GM12878 (cell line): ENCODE measurements around the gene FUS. TPM values are rescaled to one million over a fixed set of nuclear protein-coding genes. Genes with fewer than 3 reads are reported as not detected.
"Not testable (repeated sequence)": the region's sequence is repeated elsewhere in the genome, so short reads cannot be mapped to it uniquely, and the experiment has no call there.

ENCODE experiments used
- ATAC-seq: fragments of 200-7000 bp; cut with Tn5 transposase; 3 replicates; pipeline ENCODE4 v1.9.1; 2020; ENCODE audit warnings: mild to moderate bottlenecking, moderate library complexity
- BruUV-seq: library from RNA; stranded (reverse); fragments of 400-500 nt; replicated peaks from 2 replicates; lab custom pipeline; 2021; lab: Mats Ljungman, UMichigan
- CTCF ChIA-PET: fragments of 300-600 bp; sonication (Branson Sonifier 250); formaldehyde crosslinking; extraction: SDS; loops from one replicate; lab custom pipeline; 2021; ENCODE audit warnings: inconsistent platforms; lab: Yijun Ruan, JAX
- POLR2A ChIA-PET: fragments of 350-600 bp; formaldehyde crosslinking; extraction: SDS; loops from one replicate; lab custom pipeline; 2021; ENCODE audit warnings: inconsistent platforms; lab: Charles Lee
- RAD21 ChIA-PET: fragments of 300-600 bp; sonication (Branson Sonifier 250); formaldehyde crosslinking; loops from one replicate; lab custom pipeline; 2023; ENCODE audit warnings: antibody characterized with exemption; ENCODE audit not compliant: unreplicated experiment; lab: Charles Lee
- SMC1A ChIA-PET: fragments of 300-600 bp; sonication (Branson Sonifier 250); formaldehyde crosslinking; loops from one replicate; lab custom pipeline; 2023; ENCODE audit not compliant: unreplicated experiment, uncharacterized antibody; lab: Charles Lee
- DNase-seq: peaks from one replicate; pipeline ENCODE4 v3.0.0-alpha.2; 2011; ENCODE audit warnings: low read depth, low spot score
- FAIRE-seq: peaks from 3 replicates; lab custom pipeline; 2011; peaks lifted over from hg19 to GRCh38; lab: Jason Lieb, UNC
- H2AFZ ChIP-seq: 2 replicates; pipeline ENCODE4 v1.6.0; 2011; ENCODE audit warnings: low read depth, low read length, control low read depth; ENCODE audit not compliant: control insufficient read depth
- H3K27ac ChIP-seq: 2 replicates; pipeline ENCODE4 v1.5.1; 2011; ENCODE audit warnings: control low read depth; ENCODE audit not compliant: control insufficient read depth, insufficient read depth
- H3K27me3 ChIP-seq, 2 experiments: replicated peaks in 1 of 2; 2 replicates each; pipeline versions ENCODE4 v1.6.0 to v1.6.1; 2011; ENCODE audit warnings: low read length in 1 of 2; ENCODE audit not compliant: control insufficient read depth in 2 of 2, insufficient read depth in 2 of 2
- H3K36me3 ChIP-seq, 2 experiments: 2 replicates each; pipeline ENCODE4 v1.5.1; 2011; ENCODE audit warnings: low read length in 1 of 2; ENCODE audit not compliant: control insufficient read depth in 2 of 2, insufficient read depth in 2 of 2
- H3K4me1 ChIP-seq: 2 replicates; pipeline ENCODE4 v1.6.1; 2011; ENCODE audit warnings: mild to moderate bottlenecking, low read length, moderate library complexity, mixed read lengths; ENCODE audit not compliant: control insufficient read depth, insufficient read depth
- H3K4me2 ChIP-seq: 2 replicates; pipeline ENCODE4 v1.6.0; 2011; ENCODE audit warnings: control low read depth; ENCODE audit not compliant: control insufficient read depth, insufficient read depth
- H3K4me3 ChIP-seq: fragments of 200-600 bp; sonication (generic); 2 replicates; pipeline ENCODE4 v1.5.1; 2016
- H3K79me2 ChIP-seq: 2 replicates; pipeline ENCODE4 v1.6.0; 2011; ENCODE audit warnings: low read length; ENCODE audit not compliant: control insufficient read depth, insufficient read depth
- H3K9ac ChIP-seq: 2 replicates; pipeline ENCODE4 v1.8.0; 2011; ENCODE audit warnings: low read length, control low read depth, mixed read lengths; ENCODE audit not compliant: control insufficient read depth, insufficient read depth
- H3K9me3 ChIP-seq: replicated peaks from 3 replicates; pipeline ENCODE4 v1.5.1; 2011; ENCODE audit warnings: mild to moderate bottlenecking, low read length; ENCODE audit not compliant: control insufficient read depth, insufficient read depth
- H4K20me1 ChIP-seq: 2 replicates; pipeline ENCODE4 v1.6.0; 2011; ENCODE audit not compliant: control insufficient read depth, insufficient read depth
- ZBED1 ChIP-seq: IDR thresholded peaks from 2 replicates; pipeline ENCODE4 v1.6.1; 2016; ENCODE audit warnings: borderline replicate concordance
- ZBTB40 ChIP-seq: fragments of 450-650 bp; IDR thresholded peaks from 2 replicates; pipeline ENCODE4 v1.6.1; 2016; ENCODE audit warnings: mild to moderate bottlenecking, moderate library complexity, borderline replicate concordance
- WGBS: methylation state at CpG from one replicate; pipeline ENCODE4 v1.1.6; 2016; ENCODE audit warnings: low lambda C conversion rate; ENCODE audit not compliant: insufficient replicate concordance, insufficient coverage; ENCODE audit errors: missing lambda C conversion rate; 5-methylcytosine and 5-hydroxymethylcytosine counted together
- in situ Hi-C: fragments of 300-500 bp; cut with MboI; formaldehyde crosslinking; loops from 9 replicates; pipeline ENCODE4 v1.14.3; 2018; ENCODE audit warnings: mixed read lengths
- intact Hi-C: fragments of 100-400 bp; cut with micrococcal nuclease; formaldehyde crosslinking; loops from one replicate; pipeline ENCODE4 v1.14.2; 2022; ENCODE audit not compliant: unreplicated experiment
- polyA plus RNA-seq, 11 experiments: library from polyadenylated mRNA; depleted of rRNA in 4 of 11; unstranded in 6 of 11; stranded (reverse) in 5 of 11; fragments of >200 nt; fragmentation: Nextera tagmentation in 4 of 11; fragmentation: Illumina TruSeq in 1 of 11; extraction: Ambion mirVana in 4 of 11; extraction: Trizol in 1 of 11; gene quantifications; 1 replicate in 1 of 11; 2 replicates in 10 of 11; pipeline versions ENCODE4 v1.2.1 to v1.2.3, GENCODE V29; 2011 to 2016; ENCODE audit warnings: inconsistent platforms in 2 of 11, missing spikeins in 2 of 11, low read depth in 1 of 11
- total RNA-seq, 4 experiments: library from RNA; depleted of rRNA in 3 of 4; stranded (reverse); fragments of >200 nt in 3 of 4; fragmentation: Illumina TruSeq in 1 of 4; extraction: Trizol in 1 of 4; gene quantifications; 2 replicates each; pipeline versions ENCODE4 v1.2.1 to v1.2.3, GENCODE V29; 2013 to 2021

The FUS gene
- total and polyA plus RNA-seq, 10 of the 15 experiments (the other 5 are each of a cell fraction or from before 2014, with no cell fraction given): 46.8 to 521 (median 347) TPM

GRCh38 chr16:31136287-31136662 is 43.7 kb upstream of the FUS start:
- FAIRE-seq (no peak), DNase-seq (no peak), ATAC-seq (no peak)
- H3K4me3 ChIP-seq: no peak overlapping the region
- ChIA-PET RAD21 (no interaction called here), POLR2A (interaction anchor here (0.6 kb wide), 1 partner anchor 43 kb away, joined by 3 read pairs; the partner anchor contains the start of gene FUS), CTCF (interaction anchor here (0.7 kb wide), 1 partner anchor 246 kb away, joined by 3 read pairs; no protein-coding TSS in a partner anchor), SMC1A (interaction anchor here (0.9 to 1.0 kb wide), 2 partner anchors 16 to 62 kb away, joined by 3 read pairs; partner anchors contain the start of genes ZNF646 and ZNF668)
- BruUV-seq: no TSS peak
- H3K9ac ChIP-seq: no peak overlapping the region
- H2AFZ ChIP-seq: no peak overlapping the region
- intact Hi-C loops: no loop called here
- no peaks in the 10 kb centered on the region for H3K79me2 ChIP-seq
- H3K27me3 ChIP-seq: no peaks in the 10 kb centered on the region
- H3K4me2 ChIP-seq: no peak overlapping the region
- no peaks in the 10 kb centered on the region; the same call in 1 of the 2 replicates for H3K4me1 ChIP-seq
- H3K9me3 ChIP-seq: no peaks in the 10 kb centered on the region
- H3K27ac ChIP-seq: no peak overlapping the region
- in situ Hi-C loops: no loop called here
- 40% methylated on average over 6 of the region's 6 CpGs for WGBS
- no peaks in the 10 kb centered on the region for H3K36me3 ChIP-seq
- H4K20me1 ChIP-seq: no peaks in the 10 kb centered on the region
- TF ChIP-seq ZBTB40: no peak
- TF ChIP-seq ZBED1: no peak

- H3K4me3 ChIP-seq, in situ Hi-C loops, DNase-seq, FAIRE-seq, H3K9me3 ChIP-seq, H3K27ac ChIP-seq, H3K9ac ChIP-seq, H4K20me1 ChIP-seq, BruUV-seq, H3K4me2 ChIP-seq, H3K36me3 ChIP-seq, RAD21 ChIA-PET, H3K4me1 ChIP-seq, H3K79me2 ChIP-seq, H2AFZ ChIP-seq, ATAC-seq, intact Hi-C loops, H3K27me3 ChIP-seq: not testable (repeated sequence)
- CTCF ChIA-PET: interaction anchor here (0.7 kb wide), 1 partner anchor 245 kb away, joined by 3 read pairs; no protein-coding TSS in a partner anchor
- POLR2A ChIA-PET: interaction anchor here (0.6 kb wide), 1 partner anchor 306 kb away, joined by 3 read pairs; the partner anchor contains the start of gene ZNF843
- SMC1A ChIA-PET: interaction anchor here (0.9 to 1.0 kb wide), 2 partner anchors 16 to 63 kb away, joined by 3 read pairs; partner anchors contain the start of genes ZNF646 and ZNF668
- 51% methylated on average over 20 of the region's 20 CpGs for WGBS
Measured at GRCh38 chr16:31136822-31137499, 43.0 kb upstream of the FUS start.
